GM12892 (cell line): ENCODE measurements around the gene ABCC9.

ENCODE experiments used
- POLR2A ChIP-seq: IDR thresholded peaks from 2 replicates; pipeline ENCODE4 v1.6.1; 2011; ENCODE audit warnings: low read depth, low read length, control low read depth
- POLR2AphosphoS5 ChIP-seq: IDR thresholded peaks from 2 replicates; pipeline ENCODE4 v1.6.1; 2011; ENCODE audit warnings: low read depth, low read length, control low read depth

DNA sequence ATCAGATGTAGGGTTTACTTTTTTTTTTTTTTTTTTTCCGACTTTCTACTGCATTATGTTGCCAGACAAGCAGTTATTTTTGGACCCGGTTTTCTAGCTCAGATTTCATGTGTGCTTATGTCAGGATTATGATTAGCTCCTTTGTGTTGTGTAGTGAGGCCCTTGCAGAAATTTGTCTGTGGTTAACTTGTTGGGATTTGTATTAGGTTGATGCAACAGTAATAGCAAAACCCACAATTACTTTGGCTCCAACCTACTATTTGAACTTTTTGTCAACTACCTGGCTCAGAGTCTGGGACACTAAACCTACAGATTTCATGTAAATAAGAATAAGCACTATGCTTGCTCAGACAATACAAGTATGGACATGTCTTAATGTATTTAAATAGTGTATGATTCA, 122.6 kb downstream of the ABCC9 start:
- TF ChIP-seq POLR2A (no peak), POLR2AphosphoS5 (no peak)
